Endothelial cell (in vitro differentiated cells): ENCODE results near the gene CLEC10A. TPM values are rescaled to one million over a fixed set of nuclear protein-coding genes. Genes with fewer than 3 reads are reported as not detected.
"Not testable (repeated sequence)": the region's sequence is repeated elsewhere in the genome, so short reads cannot be mapped to it uniquely, and the experiment has no call there.

Source experiments
- DNase-seq: peaks from one replicate; pipeline ENCODE4 v3.0.0; 2021; ENCODE audit warnings: low spot score
- H3K27ac Mint-ChIP-seq: one replicate; pipeline ENCODE4 v1.8.0; 2021; ENCODE audit warnings: mixed read lengths, inconsistent platforms; ENCODE audit not compliant: unreplicated experiment
- H3K27me3 Mint-ChIP-seq: one replicate; pipeline ENCODE4 v1.8.0; 2021; ENCODE audit warnings: mild to moderate bottlenecking, moderate library complexity, mixed read lengths, inconsistent platforms; ENCODE audit not compliant: unreplicated experiment
- H3K36me3 Mint-ChIP-seq: one replicate; pipeline ENCODE4 v1.8.0; 2021; ENCODE audit warnings: mild to moderate bottlenecking, low read depth, mixed read lengths, inconsistent platforms; ENCODE audit not compliant: unreplicated experiment
- H3K4me1 Mint-ChIP-seq: one replicate; pipeline ENCODE4 v1.8.0; 2021; ENCODE audit warnings: mild to moderate bottlenecking, mixed read lengths, inconsistent platforms; ENCODE audit not compliant: unreplicated experiment
- H3K4me3 Mint-ChIP-seq: one replicate; pipeline ENCODE4 v1.8.0; 2021; ENCODE audit warnings: mild to moderate bottlenecking, mixed read lengths, inconsistent platforms; ENCODE audit not compliant: unreplicated experiment
- H3K9me3 Mint-ChIP-seq: one replicate; pipeline ENCODE4 v1.8.0; 2021; ENCODE audit warnings: mixed read lengths, inconsistent platforms; ENCODE audit not compliant: unreplicated experiment
- total RNA-seq: library from RNA; stranded (reverse); fragmentation: NEBNext Ultra II Directional; extraction: Animal tissue kit (Norgen Biotek cat#: 25700); gene quantifications from one replicate; pipeline ENCODE4 v1.2.1, GENCODE V29; 2021; ENCODE audit not compliant: unreplicated experiment
- TF ChIP-seq, protein P1 (sequence below): fragments of 200-600 bp; sonication (generic); IDR thresholded peaks from one replicate; pipeline ENCODE4 v1.5.0; 2021; ENCODE audit warnings: antibody characterized with exemption; ENCODE audit not compliant: unreplicated experiment

Gene CLEC10A
- total RNA-seq, 1 donor from 2014 or later: 30.4 TPM

- Mint-ChIP-seq H3K4me1 (peaks cover 19% of the 10 kb centered on the region), H3K27me3 (no peaks in the 10 kb centered on the region), H3K27ac (no peak overlapping the region), H3K4me3 (no peak overlapping the region), H3K9me3 (no peaks in the 10 kb centered on the region), H3K36me3 (no peaks in the 10 kb centered on the region)
- TF ChIP-seq, protein P1, sequence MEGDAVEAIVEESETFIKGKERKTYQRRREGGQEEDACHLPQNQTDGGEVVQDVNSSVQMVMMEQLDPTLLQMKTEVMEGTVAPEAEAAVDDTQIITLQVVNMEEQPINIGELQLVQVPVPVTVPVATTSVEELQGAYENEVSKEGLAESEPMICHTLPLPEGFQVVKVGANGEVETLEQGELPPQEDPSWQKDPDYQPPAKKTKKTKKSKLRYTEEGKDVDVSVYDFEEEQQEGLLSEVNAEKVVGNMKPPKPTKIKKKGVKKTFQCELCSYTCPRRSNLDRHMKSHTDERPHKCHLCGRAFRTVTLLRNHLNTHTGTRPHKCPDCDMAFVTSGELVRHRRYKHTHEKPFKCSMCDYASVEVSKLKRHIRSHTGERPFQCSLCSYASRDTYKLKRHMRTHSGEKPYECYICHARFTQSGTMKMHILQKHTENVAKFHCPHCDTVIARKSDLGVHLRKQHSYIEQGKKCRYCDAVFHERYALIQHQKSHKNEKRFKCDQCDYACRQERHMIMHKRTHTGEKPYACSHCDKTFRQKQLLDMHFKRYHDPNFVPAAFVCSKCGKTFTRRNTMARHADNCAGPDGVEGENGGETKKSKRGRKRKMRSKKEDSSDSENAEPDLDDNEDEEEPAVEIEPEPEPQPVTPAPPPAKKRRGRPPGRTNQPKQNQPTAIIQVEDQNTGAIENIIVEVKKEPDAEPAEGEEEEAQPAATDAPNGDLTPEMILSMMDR: no peak
- DNase-seq: no peak
Measured at GRCh38 chr17:7124923-7125322, 44.9 kb upstream of the CLEC10A start.

DNA sequence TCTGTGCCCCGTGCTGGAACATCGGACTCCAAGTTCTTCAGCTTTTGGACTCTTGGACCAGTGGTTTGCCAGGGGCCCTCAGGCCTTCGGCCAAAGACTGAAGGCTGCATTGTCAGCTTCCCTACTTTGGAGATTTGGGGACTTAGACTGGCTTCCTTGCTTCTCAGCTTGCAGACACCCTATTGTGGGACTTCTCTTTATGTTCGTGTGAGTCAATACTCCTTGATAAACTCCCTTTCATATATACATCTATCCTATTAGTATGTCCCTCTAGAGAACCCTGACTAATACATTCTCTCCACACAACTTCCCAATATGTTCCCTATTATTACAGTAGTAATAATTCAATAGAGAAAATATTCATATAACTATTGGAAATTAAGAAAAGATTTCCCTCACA lies 43.8 kb upstream of the CLEC10A start:
- no peaks in the 10 kb centered on the region for H3K36me3 Mint-ChIP-seq
- no peak for DNase-seq
- no peaks in the 10 kb centered on the region for H3K9me3 Mint-ChIP-seq
- H3K4me1 Mint-ChIP-seq: peaks cover 13% of the 10 kb centered on the region
- H3K27me3 Mint-ChIP-seq: peaks cover 2% of the 10 kb centered on the region
- no peak overlapping the region for H3K27ac Mint-ChIP-seq
- no peak overlapping the region for H3K4me3 Mint-ChIP-seq
- TF ChIP-seq, protein P1: no peak

GRCh38 chr17:7122381-7122780 lies 42.3 kb upstream of the CLEC10A start:
- Mint-ChIP-seq H3K4me3 (no peak overlapping the region), H3K4me1 (peaks cover 8% of the 10 kb centered on the region), H3K27me3 (peaks cover 2% of the 10 kb centered on the region), H3K36me3 (no peaks in the 10 kb centered on the region), H3K9me3 (no peaks in the 10 kb centered on the region), H3K27ac (no peak overlapping the region)
- no peak for DNase-seq
- TF ChIP-seq, protein P1: no peak

GRCh38 chr17:7120635-7121034 lies 40.6 kb upstream of the CLEC10A start:
- not testable (repeated sequence) for H3K9me3 Mint-ChIP-seq, H3K4me3 Mint-ChIP-seq, H3K27ac Mint-ChIP-seq, H3K36me3 Mint-ChIP-seq, DNase-seq, H3K27me3 Mint-ChIP-seq
- H3K4me1 Mint-ChIP-seq: peaks cover 11% of the 10 kb centered on the region

DNA sequence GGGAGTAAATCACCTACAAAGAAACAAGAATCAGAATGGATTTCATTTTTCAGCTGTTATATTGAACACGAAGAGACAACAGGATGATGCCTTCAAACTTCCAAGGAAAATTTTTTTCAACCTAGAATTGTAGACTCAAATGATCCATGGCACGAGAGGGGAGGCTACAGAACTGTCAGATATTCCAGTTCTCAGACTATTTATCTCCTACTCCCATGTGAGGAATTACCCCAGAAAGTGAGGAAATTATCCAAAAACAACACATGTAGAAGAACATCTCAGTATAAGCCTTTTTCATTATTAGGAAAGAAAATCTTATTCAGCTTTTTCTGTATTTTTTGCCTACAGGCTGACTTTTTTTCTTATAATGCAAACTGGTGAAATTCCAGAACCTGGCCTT lies 40.1 kb upstream of the CLEC10A start:
- no peaks in the 10 kb centered on the region for H3K36me3 Mint-ChIP-seq
- no peak overlapping the region for H3K4me3 Mint-ChIP-seq
- TF ChIP-seq, protein P1: no peak
- H3K4me1 Mint-ChIP-seq: peaks cover 11% of the 10 kb centered on the region
- H3K27ac Mint-ChIP-seq: no peak overlapping the region
- no peaks in the 10 kb centered on the region for H3K9me3 Mint-ChIP-seq
- no peak for DNase-seq
- H3K27me3 Mint-ChIP-seq: peaks cover 5% of the 10 kb centered on the region

DNA sequence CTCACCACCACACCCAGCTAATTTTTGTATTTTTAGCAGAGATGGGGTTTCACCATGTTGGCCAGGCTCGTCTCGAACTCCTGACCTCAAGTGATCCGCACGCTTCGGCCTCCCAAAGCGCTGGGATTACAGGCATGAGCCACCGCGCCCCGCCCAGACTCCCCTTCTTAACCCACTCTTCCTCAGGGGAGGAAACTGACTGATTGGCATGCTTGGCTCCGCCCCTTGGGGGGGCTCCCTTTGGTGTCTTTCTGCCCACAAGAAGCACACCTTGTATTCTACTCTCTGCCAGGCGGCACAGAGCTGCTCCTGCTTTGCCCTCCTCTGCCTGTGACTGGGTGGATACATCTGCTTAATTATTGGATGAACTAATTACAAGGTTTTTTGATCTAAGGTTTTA lies 39.3 kb upstream of the CLEC10A start:
- Mint-ChIP-seq H3K4me3 (no peak overlapping the region), H3K27ac (no peak overlapping the region), H3K36me3 (no peaks in the 10 kb centered on the region), H3K27me3 (peaks cover 5% of the 10 kb centered on the region), H3K9me3 (no peaks in the 10 kb centered on the region), H3K4me1 (peaks cover 14% of the 10 kb centered on the region)
- TF ChIP-seq, protein P1: no peak
- no peak for DNase-seq
